Left ventricle myocardium inferior (tissue), 1 donor: Measurements from ENCODE around the gene ST8SIA4. TPM values are rescaled to one million over a fixed set of nuclear protein-coding genes. Genes with fewer than 3 reads are reported as not detected.
A peak's percentile ranks its signal among the peaks of the same experiment; 100 is the strongest.
"Not testable (repeated sequence)": the region's sequence is repeated elsewhere in the genome, so short reads cannot be mapped to it uniquely, and the experiment has no call there.

Source experiments
- DNase-seq: peaks from one replicate; pipeline ENCODE4 v3.0.0-alpha.2; 2020
- H3K27ac ChIP-seq: fragments of 200-600 bp; replicated peaks from 2 replicates; pipeline ENCODE4 v1.8.0; 2021
- H3K27me3 ChIP-seq: fragments of 200-600 bp; 2 replicates; pipeline ENCODE4 v1.8.0; 2021; ENCODE audit warnings: low read depth
- H3K36me3 ChIP-seq: fragments of 200-600 bp; 2 replicates; pipeline ENCODE4 v1.8.0; 2021
- H3K4me1 ChIP-seq: fragments of 200-600 bp; 2 replicates; pipeline ENCODE4 v1.8.0; 2021
- H3K4me3 ChIP-seq: fragments of 200-600 bp; 2 replicates; pipeline ENCODE4 v1.8.0; 2021; ENCODE audit warnings: mild to moderate bottlenecking, moderate library complexity
- H3K9me3 ChIP-seq: fragments of 200-600 bp; replicated peaks from 2 replicates; pipeline ENCODE4 v1.8.0; 2021
- intact Hi-C: fragments of 100-400 bp; cut with micrococcal nuclease; formaldehyde crosslinking; loops from one replicate; pipeline ENCODE4 v1.11.0; 2022
- total RNA-seq: library from RNA; stranded (reverse); fragmentation: NEBNext Ultra II Directional; extraction: Animal tissue kit (Norgen Biotek cat#: 25700); gene quantifications from one replicate; pipeline ENCODE4 v1.2.1, GENCODE V29; 2021
- TF ChIP-seq, protein P1 (sequence below): fragments of 200-600 bp; IDR thresholded peaks from 2 replicates; pipeline ENCODE4 v1.8.0; 2021; ENCODE audit warnings: antibody characterized with exemption, mild to moderate bottlenecking, borderline replicate concordance
- donor health status: DM: no; HTN: yes; CAD: no; lungs with severe emphysema.

ST8SIA4 gene
- total RNA-seq, 1 donor from 2014 or later, result 3.2 TPM

DNA sequence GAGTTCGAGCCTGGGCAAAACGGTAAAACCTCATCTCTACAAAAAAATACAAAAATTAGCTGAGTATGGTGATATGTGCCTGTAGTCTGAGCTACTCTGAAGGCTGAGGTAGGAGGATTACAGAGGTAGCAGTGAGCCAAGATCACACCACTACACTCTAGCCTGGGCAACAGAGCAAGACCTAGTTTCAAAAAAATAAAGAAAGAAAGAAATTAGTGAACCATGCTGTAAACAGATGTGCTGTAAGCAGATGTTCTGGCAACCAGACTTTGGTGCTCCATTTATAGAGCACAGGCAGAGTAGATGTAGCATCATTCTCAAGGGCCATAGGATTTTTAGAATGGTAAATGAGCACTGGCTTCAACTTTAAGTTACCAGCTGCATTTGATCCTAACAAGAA, 115.4 kb downstream of the ST8SIA4 start:
- Histone ChIP-seq H3K4me3 (no peak overlapping the region), H3K27me3 (no peaks in the 10 kb centered on the region), H3K9me3 (no peaks in the 10 kb centered on the region), H3K36me3 (no peaks in the 10 kb centered on the region), H3K4me1 (no peaks in the 10 kb centered on the region), H3K27ac (no peak overlapping the region)
- TF ChIP-seq, protein P1, sequence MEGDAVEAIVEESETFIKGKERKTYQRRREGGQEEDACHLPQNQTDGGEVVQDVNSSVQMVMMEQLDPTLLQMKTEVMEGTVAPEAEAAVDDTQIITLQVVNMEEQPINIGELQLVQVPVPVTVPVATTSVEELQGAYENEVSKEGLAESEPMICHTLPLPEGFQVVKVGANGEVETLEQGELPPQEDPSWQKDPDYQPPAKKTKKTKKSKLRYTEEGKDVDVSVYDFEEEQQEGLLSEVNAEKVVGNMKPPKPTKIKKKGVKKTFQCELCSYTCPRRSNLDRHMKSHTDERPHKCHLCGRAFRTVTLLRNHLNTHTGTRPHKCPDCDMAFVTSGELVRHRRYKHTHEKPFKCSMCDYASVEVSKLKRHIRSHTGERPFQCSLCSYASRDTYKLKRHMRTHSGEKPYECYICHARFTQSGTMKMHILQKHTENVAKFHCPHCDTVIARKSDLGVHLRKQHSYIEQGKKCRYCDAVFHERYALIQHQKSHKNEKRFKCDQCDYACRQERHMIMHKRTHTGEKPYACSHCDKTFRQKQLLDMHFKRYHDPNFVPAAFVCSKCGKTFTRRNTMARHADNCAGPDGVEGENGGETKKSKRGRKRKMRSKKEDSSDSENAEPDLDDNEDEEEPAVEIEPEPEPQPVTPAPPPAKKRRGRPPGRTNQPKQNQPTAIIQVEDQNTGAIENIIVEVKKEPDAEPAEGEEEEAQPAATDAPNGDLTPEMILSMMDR, result no peak
- intact Hi-C loops, result no loop called here
- no peak for DNase-seq

DNA sequence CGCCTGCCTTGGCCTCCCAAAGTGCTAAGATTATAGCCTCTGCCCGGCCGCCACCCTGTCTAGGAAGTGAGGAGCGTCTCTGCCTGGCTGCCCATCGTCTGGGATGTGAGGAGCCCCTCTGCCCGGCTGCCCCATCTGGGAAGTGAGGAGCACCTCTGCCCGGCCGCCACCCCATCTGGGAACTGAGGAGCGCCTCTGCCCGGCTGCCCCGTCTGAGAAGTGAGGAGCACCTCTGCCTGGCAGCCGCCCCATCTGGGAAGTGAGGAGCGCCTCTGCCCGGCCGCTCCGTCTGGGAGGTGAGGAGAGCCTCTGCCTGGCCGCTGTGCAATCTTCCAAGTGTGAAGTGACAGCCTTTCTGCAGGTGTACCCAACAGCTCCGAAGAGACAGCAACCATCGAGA, 117.5 kb downstream of the ST8SIA4 start:
- H3K9me3 ChIP-seq, H3K27ac ChIP-seq, DNase-seq, intact Hi-C loops, H3K36me3 ChIP-seq, H3K27me3 ChIP-seq, H3K4me3 ChIP-seq, H3K4me1 ChIP-seq: not testable (repeated sequence)

DNA sequence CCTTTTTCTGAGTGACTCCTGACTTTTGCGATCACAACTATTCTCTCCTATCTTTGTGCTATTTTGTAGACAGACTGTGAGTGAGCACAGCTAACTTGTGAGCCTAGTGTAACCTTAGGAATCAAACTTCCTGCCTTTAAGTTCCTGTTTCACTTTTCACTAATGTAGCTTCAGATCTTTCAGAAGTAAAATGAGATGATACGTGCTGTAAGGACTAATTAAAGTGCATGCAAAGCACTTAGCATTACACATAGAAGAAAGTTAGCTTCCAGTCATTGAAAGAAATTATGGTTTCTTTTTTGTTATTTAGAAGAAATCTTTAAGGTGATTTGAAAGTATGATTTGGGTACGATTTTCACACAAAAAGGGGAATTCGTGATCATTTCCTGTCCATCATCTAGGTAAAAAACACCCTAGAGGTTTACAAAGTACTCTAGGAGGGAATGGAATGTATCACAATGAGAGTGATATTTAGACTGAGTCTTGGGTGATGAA, 122.7 kb downstream of the ST8SIA4 start:
- H3K36me3 ChIP-seq, result no peaks in the 10 kb centered on the region
- peak overlapping the region; percentile 54 for H3K27ac ChIP-seq
- no peaks in the 10 kb centered on the region for H3K4me1 ChIP-seq
- peak overlapping the region; percentile 5 for H3K4me3 ChIP-seq
- no peaks in the 10 kb centered on the region for H3K9me3 ChIP-seq
- no peak for DNase-seq
- no peaks in the 10 kb centered on the region for H3K27me3 ChIP-seq
- TF ChIP-seq, protein P1, result no peak
- intact Hi-C loops, result no loop called here

DNA sequence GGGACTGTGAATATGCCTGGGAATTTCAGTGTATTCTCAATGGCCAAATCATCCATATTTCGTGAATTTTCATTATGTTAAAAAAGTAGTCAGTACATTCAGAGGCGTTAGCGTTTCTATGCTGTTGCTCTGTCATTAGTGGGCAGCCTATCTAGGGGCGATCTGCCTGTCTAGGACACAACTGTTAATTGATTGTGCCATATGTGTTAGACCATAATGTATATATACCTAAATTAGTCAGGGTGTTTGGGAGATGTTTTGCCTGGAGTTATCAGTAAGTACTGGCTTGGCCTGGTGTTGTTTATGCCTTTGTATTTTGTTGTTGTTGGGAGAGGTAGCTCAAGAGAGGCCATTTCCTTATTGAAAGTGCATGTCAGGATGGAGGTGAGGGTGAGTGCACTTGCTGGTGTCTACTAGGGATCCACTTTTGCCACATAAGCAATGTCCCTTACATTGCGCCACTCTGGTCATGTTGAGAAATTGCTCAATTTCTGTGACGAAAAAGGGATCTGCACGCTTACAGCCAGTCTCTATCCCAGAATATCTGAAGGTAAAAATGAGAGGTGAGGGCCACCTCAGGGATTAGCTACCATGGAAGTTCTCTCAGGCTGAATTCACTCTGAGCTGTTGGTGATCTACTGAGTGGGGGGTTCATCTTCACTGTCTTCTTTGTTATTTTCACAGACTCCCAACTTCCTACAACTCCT, 123.3 kb downstream of the ST8SIA4 start:
- Histone ChIP-seq H3K9me3 (no peaks in the 10 kb centered on the region), H3K36me3 (no peaks in the 10 kb centered on the region), H3K27ac (peak overlapping the region; percentile 54), H3K27me3 (no peaks in the 10 kb centered on the region), H3K4me3 (peak overlapping the region; percentile 5), H3K4me1 (no peaks in the 10 kb centered on the region)
- no peak for DNase-seq
- TF ChIP-seq, protein P1, result no peak
- intact Hi-C loops, result no loop called here

DNA sequence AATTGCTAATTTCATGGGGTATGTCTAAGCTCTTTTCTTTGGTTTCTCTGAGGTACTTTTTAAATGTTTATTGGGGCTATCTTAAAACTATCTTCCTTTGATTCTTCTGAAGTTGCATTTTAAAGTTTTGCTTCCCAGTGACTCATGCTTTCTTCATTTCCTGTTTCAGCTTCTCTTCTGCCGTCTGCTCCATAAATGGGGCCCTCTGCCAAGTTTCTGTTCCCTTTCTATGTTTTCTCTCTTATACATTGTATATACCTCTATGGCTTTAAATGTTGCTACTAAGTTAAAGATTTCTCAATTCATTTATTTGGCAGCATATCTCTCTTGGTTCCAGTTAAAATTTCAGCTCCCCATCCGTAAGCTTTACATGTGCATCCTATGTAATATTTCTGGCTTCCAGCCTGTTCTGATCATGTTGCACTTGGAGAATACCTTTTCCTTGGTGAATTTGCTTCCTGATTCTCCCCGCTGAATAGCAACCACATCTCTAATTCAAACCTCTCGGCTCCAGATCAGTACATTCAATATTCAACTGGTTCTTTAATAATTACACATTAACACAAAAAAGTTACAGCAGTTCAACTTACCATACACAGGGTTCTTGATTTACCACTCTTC, 125.3 kb downstream of the ST8SIA4 start:
- TF ChIP-seq, protein P1, result no peak
- no peak for DNase-seq
- Histone ChIP-seq H3K4me1 (no peaks in the 10 kb centered on the region), H3K27me3 (no peaks in the 10 kb centered on the region), H3K9me3 (no peaks in the 10 kb centered on the region), H3K4me3 (no peak overlapping the region), H3K27ac (peak overlapping the region; percentile 7), H3K36me3 (no peaks in the 10 kb centered on the region)
- intact Hi-C loops, result no loop called here

DNA sequence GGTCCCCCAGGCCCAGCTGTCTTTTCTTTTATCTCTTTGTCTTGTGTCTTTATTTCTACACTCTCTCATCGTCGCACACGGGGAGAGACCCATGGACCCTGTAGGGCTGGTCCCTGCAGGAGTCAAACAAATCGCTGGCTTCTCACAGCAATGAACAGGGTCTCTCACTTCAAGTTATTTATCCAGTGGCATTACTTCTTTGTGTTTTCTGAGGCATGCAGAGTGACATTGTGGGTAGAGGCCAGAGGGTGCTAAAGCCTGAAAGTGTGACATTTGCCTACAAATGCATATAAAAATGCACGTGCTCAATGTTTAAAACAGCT, 127.6 kb downstream of the ST8SIA4 start:
- Histone ChIP-seq H3K27me3 (no peaks in the 10 kb centered on the region), H3K4me3 (no peak overlapping the region), H3K9me3 (no peaks in the 10 kb centered on the region), H3K4me1 (no peaks in the 10 kb centered on the region), H3K27ac (no peak overlapping the region), H3K36me3 (no peaks in the 10 kb centered on the region)
- DNase-seq, result no peak
- TF ChIP-seq, protein P1, result no peak
- intact Hi-C loops, result no loop called here
